Ishikawa (cell line): ENCODE results near the gene ATP6V0A1.
A peak's percentile ranks its signal among the peaks of the same experiment; 100 is the strongest.

Experiments used
- CEBPB ChIP-seq: IDR thresholded peaks from 2 replicates; pipeline ENCODE4 v1.6.1; 2012
- CREB1 ChIP-seq: IDR thresholded peaks from 2 replicates; pipeline ENCODE4 v1.6.1; 2012; ENCODE audit warnings: low read depth
- EP300 ChIP-seq: IDR thresholded peaks from 2 replicates; pipeline ENCODE4 v1.6.1; 2012; ENCODE audit warnings: borderline replicate concordance
- MAX ChIP-seq: IDR thresholded peaks from 2 replicates; pipeline ENCODE4 v1.6.1; 2012
- NFIC ChIP-seq: IDR thresholded peaks from 2 replicates; pipeline ENCODE4 v1.6.1; 2012
- RAD21 ChIP-seq: IDR thresholded peaks from 2 replicates; pipeline ENCODE4 v1.6.1; 2012; ENCODE audit warnings: low read depth
- REST ChIP-seq: IDR thresholded peaks from 2 replicates; pipeline ENCODE4 v1.6.1; 2012; ENCODE audit warnings: low read depth, mild to moderate bottlenecking
- TAF1 ChIP-seq: IDR thresholded peaks from 2 replicates; pipeline ENCODE4 v1.6.1; 2012; ENCODE audit warnings: low read depth, mild to moderate bottlenecking
- TCF12 ChIP-seq: IDR thresholded peaks from 2 replicates; pipeline ENCODE4 v1.6.1; 2012; ENCODE audit warnings: low read depth
- YY1 ChIP-seq: IDR thresholded peaks from 2 replicates; pipeline ENCODE4 v1.6.1; 2012; ENCODE audit warnings: low read depth

GRCh38 chr17:42456223-42457106 is 2.2 kb upstream of the ATP6V0A1 start:
- TF ChIP-seq TCF12, result no peak
- no peak for TF ChIP-seq MAX
- no peak for TF ChIP-seq EP300
- 0 out of 2 replicates have a peak, but pooled peaks have one; percentile 54 for TF ChIP-seq CEBPB
- no peak for TF ChIP-seq RAD21
- no peak for TF ChIP-seq YY1
- no peak for TF ChIP-seq REST
- TF ChIP-seq NFIC, result no peak
- TF ChIP-seq CREB1, result no peak
- TF ChIP-seq TAF1, result no peak
